Neural cell (in vitro differentiated cells): ENCODE results near the gene SH2D1A.

Experiments
- CTCF ChIP-seq: fragments of 450-650 bp; IDR thresholded peaks from 2 replicates; pipeline ENCODE4 v1.5.1; 2014; ENCODE audit warnings: antibody characterized with exemption, mild to moderate bottlenecking, moderate library complexity; ENCODE audit not compliant: poor library complexity, severe bottlenecking
- EP300 ChIP-seq: fragments of 450-650 bp; conservative IDR thresholded peaks from 2 replicates; pipeline ENCODE4 v1.6.1; 2014; ENCODE audit warnings: antibody characterized with exemption, mild to moderate bottlenecking, moderate library complexity; ENCODE audit not compliant: poor library complexity, severe bottlenecking
- EZH2 ChIP-seq: fragments of 200-600, 300-800 bp; shearing (Covaris generic), sonication (generic); IDR thresholded peaks from 2 replicates; pipeline ENCODE4 v1.6.1; 2014; ENCODE audit warnings: antibody characterized with exemption, low read length, borderline replicate concordance, mild to moderate bottlenecking; ENCODE audit not compliant: insufficient read depth, poor library complexity, severe bottlenecking
- MXI1 ChIP-seq: fragments of 450-650 bp; conservative IDR thresholded peaks from 2 replicates; pipeline ENCODE4 v1.6.1; 2014; ENCODE audit warnings: antibody characterized with exemption, mild to moderate bottlenecking; ENCODE audit not compliant: poor library complexity, severe bottlenecking
- POLR2AphosphoS5 ChIP-seq: IDR thresholded peaks from 2 replicates; pipeline ENCODE4 v1.6.1; 2012
- SMC3 ChIP-seq: fragments of 450-650 bp; conservative IDR thresholded peaks from 2 replicates; pipeline ENCODE4 v1.6.1; 2014; ENCODE audit warnings: antibody characterized with exemption, mild to moderate bottlenecking, moderate library complexity; ENCODE audit not compliant: poor library complexity

- TF ChIP-seq CTCF, result no peak
- TF ChIP-seq MXI1, result no peak
- no peak for TF ChIP-seq EP300
- no peak for TF ChIP-seq SMC3
- no peak for TF ChIP-seq EZH2
- TF ChIP-seq POLR2AphosphoS5, result no peak
These were observed at the start of gene SH2D1A for GRCh38 chrX:124346117-124346876.
